H1 (cell line): ENCODE results near the gene PAX5. TPM values are rescaled to one million over a fixed set of nuclear protein-coding genes. Genes with fewer than 3 reads are reported as not detected.

Source experiments
- CTCF ChIA-PET: fragments of 300-600 bp; sonication (Branson Sonifier 250); formaldehyde crosslinking; loops from one replicate; lab custom pipeline; 2021; ENCODE audit not compliant: partially characterized antibody; lab: Charles Lee
- POLR2A ChIA-PET: fragments of 300-600 bp; sonication (Branson Sonifier 250); formaldehyde crosslinking; loops from one replicate; lab custom pipeline; 2021; ENCODE audit warnings: inconsistent platforms; ENCODE audit not compliant: partially characterized antibody; lab: Charles Lee
- DNase-seq, 2 experiments: peaks; one replicate each; pipeline versions ENCODE4 v3.0.0 to v3.0.0-alpha.2; 2010 to 2022; ENCODE audit warnings: low spot score in 2 of 2, low read depth in 1 of 2, mixed read lengths in 1 of 2
- FAIRE-seq: peaks from 2 replicates; lab custom pipeline; 2011; peaks lifted over from hg19 to GRCh38; lab: Jason Lieb, UNC
- H2AFZ ChIP-seq: 2 replicates; pipeline ENCODE4 v1.8.1; 2012; ENCODE audit warnings: low read length, inconsistent platforms
- H2AK5ac ChIP-seq: 2 replicates; pipeline ENCODE4 v1.6.1; 2013; ENCODE audit warnings: low read depth, low read length
- H2BK120ac ChIP-seq: replicated peaks from 2 replicates; pipeline ENCODE3; 2013; ENCODE audit warnings: low read depth, low read length, inconsistent platforms
- H2BK12ac ChIP-seq: 2 replicates; pipeline ENCODE4 v1.6.1; 2013; ENCODE audit warnings: low read depth, low read length
- H2BK15ac ChIP-seq: 2 replicates; pipeline ENCODE4 v1.6.1; 2013; ENCODE audit warnings: low read length
- H2BK20ac ChIP-seq: 2 replicates; pipeline ENCODE4 v1.6.1; 2013; ENCODE audit warnings: low read length
- H2BK5ac ChIP-seq: 2 replicates; pipeline ENCODE4 v1.6.1; 2013; ENCODE audit warnings: low read depth, low read length
- H3K14ac ChIP-seq: 2 replicates; pipeline ENCODE4 v1.6.1; 2013; ENCODE audit warnings: inconsistent platforms; ENCODE audit not compliant: insufficient read length
- H3K18ac ChIP-seq: 2 replicates; pipeline ENCODE4 v1.6.1; 2013; ENCODE audit warnings: low read length; ENCODE audit errors: extremely low read depth
- H3K23ac ChIP-seq: 2 replicates; pipeline ENCODE4 v1.6.1; 2013; ENCODE audit warnings: inconsistent platforms; ENCODE audit not compliant: insufficient read length
- H3K23me2 ChIP-seq: 2 replicates; pipeline ENCODE4 v1.6.1; 2013; ENCODE audit warnings: low read depth, low read length
- H3K27ac ChIP-seq: 2 replicates; pipeline ENCODE4 v1.6.1; 2011; ENCODE audit warnings: low read depth, low read length, inconsistent platforms
- H3K27me3 ChIP-seq, 4 experiments: replicated peaks in 1 of 4; 1 replicate in 1 of 4; 2 replicates in 3 of 4; pipeline versions ENCODE4 v1.6.1 to v1.8.1; 2011 to 2013; ENCODE audit warnings: low read length in 3 of 4, mild to moderate bottlenecking in 3 of 4, inconsistent platforms in 2 of 4, mixed read lengths in 2 of 4, moderate library complexity in 1 of 4; ENCODE audit not compliant: control insufficient read depth in 3 of 4, insufficient read depth in 3 of 4; ENCODE audit errors: extremely low read depth in 1 of 4
- H3K36me3 ChIP-seq, 4 experiments: 2 replicates each; pipeline versions ENCODE4 v1.6.1 to v1.8.1; 2011 to 2013; ENCODE audit warnings: mild to moderate bottlenecking in 4 of 4, low read length in 3 of 4, moderate library complexity in 2 of 4, control low read depth in 1 of 4, inconsistent platforms in 1 of 4; ENCODE audit not compliant: insufficient read depth in 4 of 4, control insufficient read depth in 2 of 4
- H3K4ac ChIP-seq: replicated peaks from 2 replicates; pipeline ENCODE3; 2013; ENCODE audit warnings: low read length, low read depth, mixed read lengths, inconsistent platforms; ENCODE audit not compliant: insufficient read length
- H3K4me1 ChIP-seq, 4 experiments: replicated peaks in 1 of 4; 1 replicate in 1 of 4; 2 replicates in 3 of 4; pipeline versions ENCODE4 v1.6.1 to v1.8.1; 2011 to 2013; ENCODE audit warnings: low read length in 3 of 4, inconsistent platforms in 2 of 4, mixed read lengths in 1 of 4; ENCODE audit not compliant: insufficient read depth in 4 of 4, control insufficient read depth in 3 of 4
- H3K4me2 ChIP-seq, 2 experiments: 2 replicates each; pipeline versions ENCODE4 v1.6.1 to v1.8.1; 2011 to 2013; ENCODE audit warnings: low read depth in 2 of 2, low read length in 2 of 2, control low read depth in 1 of 2, inconsistent platforms in 1 of 2, mild to moderate bottlenecking in 1 of 2; ENCODE audit not compliant: insufficient read depth in 1 of 2
- H3K4me3 ChIP-seq, 4 experiments: fragments of 200-600, 300-600 bp in 1 of 4; sonication (generic), shearing (Covaris generic), sonication (Bioruptor Twin) in 1 of 4; 2 replicates each; pipeline versions ENCODE4 v1.5.1 to v1.8.1; 2011 to 2016; ENCODE audit warnings: low read length in 4 of 4, low read depth in 3 of 4, control low read depth in 2 of 4, inconsistent platforms in 2 of 4, mild to moderate bottlenecking in 2 of 4, mixed read lengths in 1 of 4, moderate library complexity in 1 of 4; ENCODE audit not compliant: insufficient read depth in 2 of 4; ENCODE audit errors: extremely low read depth in 1 of 4
- H3K56ac ChIP-seq: replicated peaks from 2 replicates; pipeline ENCODE3; 2013; ENCODE audit warnings: low read depth, mild to moderate bottlenecking, mixed read lengths, low read length, inconsistent platforms; ENCODE audit not compliant: insufficient read length
- H3K79me1 ChIP-seq: 2 replicates; pipeline ENCODE4 v1.6.1; 2013; ENCODE audit warnings: low read depth, low read length, control low read depth
- H3K79me2 ChIP-seq, 2 experiments: 2 replicates each; pipeline versions ENCODE4 v1.6.1 to v1.8.1; 2012 to 2013; ENCODE audit warnings: low read length in 2 of 2, mild to moderate bottlenecking in 2 of 2, inconsistent platforms in 1 of 2; ENCODE audit not compliant: insufficient read depth in 2 of 2, control insufficient read depth in 1 of 2
- H3K9ac ChIP-seq, 4 experiments: replicated peaks in 1 of 4; 1 replicate in 1 of 4; 2 replicates in 3 of 4; pipeline versions ENCODE4 v1.6.1 to v1.8.1; 2011 to 2013; ENCODE audit warnings: low read depth in 3 of 4, low read length in 3 of 4, control low read depth in 2 of 4, mild to moderate bottlenecking in 2 of 4, moderate library complexity in 2 of 4, inconsistent platforms in 1 of 4; ENCODE audit errors: extremely low read depth in 1 of 4
- H3K9me3 ChIP-seq, 2 experiments: 2 replicates each; pipeline versions ENCODE4 v1.6.1 to v1.8.1; 2012 to 2013; ENCODE audit warnings: mild to moderate bottlenecking in 2 of 2, moderate library complexity in 2 of 2, control low read depth in 1 of 2, inconsistent platforms in 1 of 2, low read depth in 1 of 2, low read length in 1 of 2, mixed read lengths in 1 of 2; ENCODE audit not compliant: insufficient read depth in 2 of 2
- H4K20me1 ChIP-seq, 2 experiments: replicated peaks in 1 of 2; 2 replicates each; pipeline versions ENCODE3 to v1.8.1; 2011 to 2013; ENCODE audit warnings: inconsistent platforms in 2 of 2, low read length in 2 of 2, mild to moderate bottlenecking in 1 of 2; ENCODE audit not compliant: insufficient read depth in 2 of 2, control insufficient read depth in 1 of 2
- H4K5ac ChIP-seq: 2 replicates; pipeline ENCODE4 v1.6.1; 2013; ENCODE audit warnings: low read length, low read depth, mixed read lengths, inconsistent platforms; ENCODE audit not compliant: insufficient read length
- H4K8ac ChIP-seq: 2 replicates; pipeline ENCODE4 v1.8.0; 2013; ENCODE audit warnings: mild to moderate bottlenecking, moderate library complexity, low read length, inconsistent platforms; ENCODE audit not compliant: insufficient read depth; ENCODE audit errors: extremely low read depth
- H4K91ac ChIP-seq: replicated peaks from 2 replicates; pipeline ENCODE3; 2013; ENCODE audit warnings: low read length, mixed read lengths, inconsistent platforms; ENCODE audit not compliant: insufficient read length
- CBX5 ChIP-seq: fragments of 300-800, 300-1000 bp; sonication (generic); IDR thresholded peaks from 2 replicates; pipeline ENCODE4 v1.7.1; 2016; ENCODE audit warnings: antibody characterized with exemption, low read length, low read depth
- CEBPB ChIP-seq: IDR thresholded peaks from 2 replicates; pipeline ENCODE4 v1.6.1; 2012; ENCODE audit warnings: low read depth, low read length
- EGR1 ChIP-seq: IDR thresholded peaks from 2 replicates; pipeline ENCODE4 v1.6.1; 2011; ENCODE audit warnings: low read depth, low read length, borderline replicate concordance
- GABPA ChIP-seq: IDR thresholded peaks from 2 replicates; pipeline ENCODE4 v1.6.1; 2011; ENCODE audit warnings: mild to moderate bottlenecking, low read length, moderate library complexity, borderline replicate concordance; ENCODE audit not compliant: insufficient read depth
- JUND ChIP-seq: IDR thresholded peaks from 2 replicates; pipeline ENCODE4 v1.6.1; 2011; ENCODE audit warnings: mild to moderate bottlenecking, improper control_type of control experiment, low read length
- NANOG ChIP-seq: IDR thresholded peaks from 2 replicates; pipeline ENCODE4 v1.6.1; 2011; ENCODE audit warnings: low read length, low read depth, mild to moderate bottlenecking, inconsistent platforms; ENCODE audit not compliant: insufficient read depth, poor library complexity, severe bottlenecking
- SIRT6 ChIP-seq: IDR thresholded peaks from one replicate; pipeline ENCODE4 v1.7.1; 2012; ENCODE audit warnings: low read length, inconsistent platforms
- SP1 ChIP-seq: IDR thresholded peaks from 2 replicates; pipeline ENCODE4 v1.6.1; 2011; ENCODE audit warnings: low read depth, low read length
- TBP ChIP-seq: IDR thresholded peaks from 2 replicates; pipeline ENCODE4 v1.6.1; 2011; ENCODE audit warnings: low read depth, low read length, improper control_type of control experiment
- TEAD4 ChIP-seq: IDR thresholded peaks from 2 replicates; pipeline ENCODE4 v1.6.1; 2012; ENCODE audit warnings: low read depth, low read length, inconsistent platforms, mixed read lengths
- YY1 ChIP-seq: IDR thresholded peaks from 2 replicates; pipeline ENCODE4 v1.6.1; 2011; ENCODE audit warnings: low read depth, mild to moderate bottlenecking, low read length
- WGBS, 2 experiments: shearing (Covaris generic) in 1 of 2; methylation state at CpG; one replicate each; pipeline versions ENCODE4 v1.1.6 to v1.1.7; 2013 to 2015; ENCODE audit warnings: low lambda C conversion rate in 2 of 2, mixed read lengths in 2 of 2, inconsistent platforms in 1 of 2, low coverage in 1 of 2, missing lambda C conversion rate in 1 of 2; ENCODE audit not compliant: insufficient replicate concordance in 2 of 2, insufficient coverage in 1 of 2, insufficient read length in 1 of 2; ENCODE audit errors: extremely low coverage in 1 of 2, missing lambda C conversion rate in 1 of 2; 5-methylcytosine and 5-hydroxymethylcytosine counted together
- polyA plus RNA-seq, 7 experiments: library from polyadenylated mRNA; depleted of rRNA in 3 of 7; stranded (reverse) in 5 of 7; unstranded in 2 of 7; fragments of >200 nt in 5 of 7; fragments of 200-250 nt in 2 of 7; gene quantifications; 1 replicate in 5 of 7; 2 replicates in 1 of 7; 4 replicates in 1 of 7; pipeline versions ENCODE4 v1.2.1 to v1.2.3, GENCODE V29; 2011 to 2013; ENCODE audit warnings: missing spikeins in 2 of 7, mixed read lengths in 2 of 7
- total RNA-seq: library from RNA; stranded (reverse); fragmentation: NEBNext Ultra II Directional; extraction: Animal tissue kit (Norgen Biotek cat#: 25700); gene quantifications from 2 replicates; pipeline ENCODE4 v1.2.1, GENCODE V29; 2021
- TF ChIP-seq, protein P1 (sequence below): IDR thresholded peaks from 2 replicates; pipeline ENCODE4 v1.6.1; 2012; ENCODE audit warnings: low read length, inconsistent platforms

Gene PAX5
- total and polyA plus RNA-seq, 2 of the 8 experiments (the other 6 are each of a cell fraction or from before 2014, with no cell fraction given): 0.29 to 0.43 TPM

GRCh38 chr9:36976371-36977030, 57.6 kb downstream of the PAX5 start:
- H3K9me3 ChIP-seq: no peaks in the 10 kb centered on the region
- peaks cover 2 to 3% (median 2%) of the 10 kb centered on the region in 4 experiments; a peak in 4 of 7 replicates for H3K27me3 ChIP-seq
- no peak overlapping the region for H3K23ac ChIP-seq
- no peak overlapping the region for H3K9ac ChIP-seq
- H3K4me3 ChIP-seq: no peak overlapping the region
- peak in 1 of 2 experiments; percentile 36 for DNase-seq
- CTCF ChIA-PET: interaction anchor here (0.7 to 10.5 kb wide), 11 partner anchors 8 to 418 kb away, joined by 3 to 92 read pairs (median 4); no protein-coding TSS in a partner anchor
- H2BK12ac ChIP-seq: no peak overlapping the region
- peaks cover 0 to 11% (median 4%) of the 10 kb centered on the region in 4 experiments; a peak in 4 of 7 replicates for H3K4me1 ChIP-seq
- H3K56ac ChIP-seq: no peak overlapping the region
- H3K27ac ChIP-seq: no peak overlapping the region
- no peak overlapping the region for H4K91ac ChIP-seq
- no peak overlapping the region for H4K8ac ChIP-seq
- H3K36me3 ChIP-seq: no peaks in the 10 kb centered on the region
- H3K23me2 ChIP-seq: no peaks in the 10 kb centered on the region; the same call in 1 of the 2 replicates
- no peak overlapping the region for H2BK120ac ChIP-seq
- FAIRE-seq: no peak
- TF ChIP-seq CBX5 (no peak), EGR1 (no peak), GABPA (no peak), TEAD4 (no peak), SIRT6 (no peak), TBP (no peak), YY1 (no peak), CEBPB (no peak), SP1 (no peak), NANOG (no peak), JUND (no peak)
- TF ChIP-seq, protein P1, sequence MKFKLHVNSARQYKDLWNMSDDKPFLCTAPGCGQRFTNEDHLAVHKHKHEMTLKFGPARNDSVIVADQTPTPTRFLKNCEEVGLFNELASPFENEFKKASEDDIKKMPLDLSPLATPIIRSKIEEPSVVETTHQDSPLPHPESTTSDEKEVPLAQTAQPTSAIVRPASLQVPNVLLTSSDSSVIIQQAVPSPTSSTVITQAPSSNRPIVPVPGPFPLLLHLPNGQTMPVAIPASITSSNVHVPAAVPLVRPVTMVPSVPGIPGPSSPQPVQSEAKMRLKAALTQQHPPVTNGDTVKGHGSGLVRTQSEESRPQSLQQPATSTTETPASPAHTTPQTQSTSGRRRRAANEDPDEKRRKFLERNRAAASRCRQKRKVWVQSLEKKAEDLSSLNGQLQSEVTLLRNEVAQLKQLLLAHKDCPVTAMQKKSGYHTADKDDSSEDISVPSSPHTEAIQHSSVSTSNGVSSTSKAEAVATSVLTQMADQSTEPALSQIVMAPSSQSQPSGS: no peak
- TF ChIP-seq, all 59 proteins: peak for 0
- Histone ChIP-seq H2AFZ (no peak overlapping the region), H3K14ac (no peak overlapping the region), H3K79me2 (no peaks in the 10 kb centered on the region), H2BK5ac (no peak overlapping the region), H3K18ac (no peak overlapping the region), H4K5ac (no peak overlapping the region), H2BK15ac (no peak overlapping the region), H3K4me2 (no peak overlapping the region), H4K20me1 (no peaks in the 10 kb centered on the region), H3K4ac (no peak overlapping the region), H3K79me1 (no peaks in the 10 kb centered on the region), H2AK5ac (no peak overlapping the region), H2BK20ac (no peak overlapping the region)
- POLR2A ChIA-PET: no interaction called here
- whole genome bisulfite sequencing, 2 experiments: 89% methylated on average over 10 of the region's 10 CpGs; no CpG with 5 or more reads in 1 of the 2 experiments
